Measurements from ENCODE around the gene TXK.

TXK gene

GRCh38 chr4:48127231-48127630 is 6.8 kb downstream of the TXK start:
- FAIRE-seq (no peak), DNase-seq (ENCODE audit: insufficient read length, low spot score) (no peak)
- no peak for TF ChIP-seq POLR2A (IDR thresholded peaks at IDR 0.05; ENCODE audit: low read depth, low read length)

- DNase-seq (ENCODE audit: insufficient read length, low spot score), result no peak
- no peak for FAIRE-seq
- no peak for TF ChIP-seq POLR2A (IDR thresholded peaks at IDR 0.05; ENCODE audit: low read depth, low read length)
Measured at GRCh38 chr4:48126621-48127020, 7.4 kb downstream of the TXK start.

GRCh38 chr4:48124870-48125269 is 9.2 kb downstream of the TXK start:
- DNase-seq (ENCODE audit: insufficient read length, low spot score) (no peak), FAIRE-seq (no peak)
- no peak for TF ChIP-seq POLR2A (IDR thresholded peaks at IDR 0.05; ENCODE audit: low read depth, low read length)

GRCh38 chr4:48122756-48123155 is 11.3 kb downstream of the TXK start:
- TF ChIP-seq POLR2A (IDR thresholded peaks at IDR 0.05; ENCODE audit: low read depth, low read length), result no peak
- no peak for FAIRE-seq

GRCh38 chr4:48121180-48121579 is 12.9 kb downstream of the TXK start:
- DNase-seq (ENCODE audit: insufficient read length, low spot score) (no peak), FAIRE-seq (no peak)
- TF ChIP-seq POLR2A (IDR thresholded peaks at IDR 0.05; ENCODE audit: low read depth, low read length), result no peak

More at GRCh38 chr4:48122756-48123155, 11.3 kb downstream of the TXK start:
- DNase-seq (ENCODE audit: insufficient read length, low spot score), result no peak

- TF ChIP-seq POLR2A (IDR thresholded peaks at IDR 0.05; ENCODE audit: low read depth, low read length), result no peak
- FAIRE-seq, result no peak
- DNase-seq (ENCODE audit: insufficient read length, low spot score), result no peak
Measured at GRCh38 chr4:48120132-48120531, 13.9 kb downstream of the TXK start.

- FAIRE-seq (no peak), DNase-seq (ENCODE audit: insufficient read length, low spot score) (no peak)
- no peak for TF ChIP-seq POLR2A (IDR thresholded peaks at IDR 0.05; ENCODE audit: low read depth, low read length)
Measured at GRCh38 chr4:48119646-48120045, 14.4 kb downstream of the TXK start.

GRCh38 chr4:48118081-48118480 is 16.0 kb downstream of the TXK start:
- no peak for FAIRE-seq
- TF ChIP-seq POLR2A (IDR thresholded peaks at IDR 0.05; ENCODE audit: low read depth, low read length), result no peak
- no peak for DNase-seq (ENCODE audit: insufficient read length, low spot score)

- DNase-seq (ENCODE audit: insufficient read length, low spot score) (no peak), FAIRE-seq (no peak)
- TF ChIP-seq POLR2A (IDR thresholded peaks at IDR 0.05; ENCODE audit: low read depth, low read length), result no peak
Measured at GRCh38 chr4:48116582-48116981, 17.5 kb downstream of the TXK start.

- DNase-seq (ENCODE audit: insufficient read length, low spot score) (no peak), FAIRE-seq (no peak)
- no peak for TF ChIP-seq POLR2A (IDR thresholded peaks at IDR 0.05; ENCODE audit: low read depth, low read length)
Measured at GRCh38 chr4:48114412-48114811, 19.6 kb downstream of the TXK start.

- FAIRE-seq (no peak), DNase-seq (ENCODE audit: insufficient read length, low spot score) (no peak)
- TF ChIP-seq POLR2A (IDR thresholded peaks at IDR 0.05; ENCODE audit: low read depth, low read length), result no peak
Measured at GRCh38 chr4:48112017-48112667, 21.9 kb downstream of the TXK start.

GRCh38 chr4:48110452-48110978 is 23.5 kb downstream of the TXK start:
- no peak for FAIRE-seq
- no peak for DNase-seq (ENCODE audit: insufficient read length, low spot score)
- TF ChIP-seq POLR2A (IDR thresholded peaks at IDR 0.05; ENCODE audit: low read depth, low read length), result no peak

- DNase-seq (ENCODE audit: insufficient read length, low spot score), result no peak
- no peak for TF ChIP-seq POLR2A (IDR thresholded peaks at IDR 0.05; ENCODE audit: low read depth, low read length)
- no peak for FAIRE-seq
Measured at GRCh38 chr4:48109413-48110263, 24.4 kb downstream of the TXK start.

GRCh38 chr4:48108309-48109073 is 25.6 kb downstream of the TXK start:
- FAIRE-seq, result no peak
- no peak for DNase-seq (ENCODE audit: insufficient read length, low spot score)
- no peak for TF ChIP-seq POLR2A (IDR thresholded peaks at IDR 0.05; ENCODE audit: low read depth, low read length)

Data from H54 (cell line).